Liver (tissue), 9 donors: ENCODE measurements around the gene TACR1. TPM values are rescaled to one million over a fixed set of nuclear protein-coding genes. Genes with fewer than 3 reads are reported as not detected.

Experiments
- DNase-seq: peaks from one replicate; pipeline ENCODE4 v3.0.0-alpha.2; 2017; ENCODE audit warnings: low spot score
- H3K27ac ChIP-seq, 2 donors: one replicate each; pipeline ENCODE4 v1.7.0; 2013; ENCODE audit warnings: inconsistent platforms in 2 of 2, low read length in 2 of 2, control low read depth in 1 of 2, low read depth in 1 of 2, mild to moderate bottlenecking in 1 of 2
- H3K27me3 ChIP-seq, 4 donors: one replicate each; pipeline versions ENCODE4 v1.6.1 to v1.7.0; 2013; ENCODE audit warnings: low read length in 3 of 4, inconsistent platforms in 1 of 4, mild to moderate bottlenecking in 1 of 4, moderate library complexity in 1 of 4; ENCODE audit not compliant: control insufficient read depth in 4 of 4, insufficient read depth in 4 of 4
- H3K36me3 ChIP-seq, 4 donors: one replicate each; pipeline versions ENCODE4 v1.6.1 to v1.7.0; 2013; ENCODE audit warnings: low read length in 3 of 4, mild to moderate bottlenecking in 3 of 4, low read depth in 1 of 4, moderate library complexity in 1 of 4; ENCODE audit not compliant: control insufficient read depth in 4 of 4, insufficient read depth in 3 of 4
- H3K4me1 ChIP-seq, 4 donors: one replicate each; pipeline versions ENCODE4 v1.6.1 to v1.7.0; 2013; ENCODE audit warnings: low read length in 3 of 4, mild to moderate bottlenecking in 3 of 4, moderate library complexity in 1 of 4; ENCODE audit not compliant: control insufficient read depth in 4 of 4, insufficient read depth in 4 of 4
- H3K4me3 ChIP-seq, 3 donors: one replicate each; pipeline versions ENCODE4 v1.6.1 to v1.7.0; 2013; ENCODE audit warnings: low read length in 3 of 3, control low read depth in 1 of 3, low read depth in 1 of 3, mild to moderate bottlenecking in 1 of 3
- H3K9ac ChIP-seq, 2 donors: one replicate each; pipeline ENCODE4 v1.7.0; 2013; ENCODE audit warnings: low read length in 2 of 2, mild to moderate bottlenecking in 2 of 2, moderate library complexity in 2 of 2, control low read depth in 1 of 2, low read depth in 1 of 2
- H3K9me3 ChIP-seq, 4 donors: one replicate each; pipeline versions ENCODE4 v1.6.1 to v1.7.0; 2013; ENCODE audit warnings: low read length in 3 of 4; ENCODE audit not compliant: control insufficient read depth in 4 of 4
- EGR1 ChIP-seq, 2 donors: IDR thresholded peaks; 2 replicates each; pipeline ENCODE4 v1.6.1; 2016 to 2018; ENCODE audit warnings: antibody characterized with exemption in 2 of 2, low read depth in 2 of 2
- FOXA2 ChIP-seq: IDR thresholded peaks from 2 replicates; pipeline ENCODE4 v1.6.1; 2016; ENCODE audit warnings: antibody characterized with exemption
- GABPA ChIP-seq, 2 donors: IDR thresholded peaks in 1 of 2; conservative IDR thresholded peaks in 1 of 2; 2 replicates each; pipeline ENCODE4 v1.6.1; 2016; ENCODE audit warnings: antibody characterized with exemption in 2 of 2, mild to moderate bottlenecking in 1 of 2, moderate library complexity in 1 of 2
- HNF4G ChIP-seq: IDR thresholded peaks from 2 replicates; pipeline ENCODE4 v1.6.1; 2016; ENCODE audit warnings: antibody characterized with exemption
- JUND ChIP-seq, 2 donors: IDR thresholded peaks; 2 replicates each; pipeline ENCODE4 v1.6.1; 2016; ENCODE audit warnings: antibody characterized with exemption in 2 of 2
- NR2F2 ChIP-seq: IDR thresholded peaks from 2 replicates; pipeline ENCODE4 v1.6.1; 2016; ENCODE audit warnings: antibody characterized with exemption
- RAD21 ChIP-seq, 2 donors: IDR thresholded peaks; 2 replicates each; pipeline ENCODE4 v1.6.1; 2016; ENCODE audit warnings: antibody characterized with exemption in 2 of 2, mild to moderate bottlenecking in 2 of 2
- RXRA ChIP-seq, 2 donors: IDR thresholded peaks; 2 replicates each; pipeline ENCODE4 v1.6.1; 2017 to 2018; ENCODE audit warnings: antibody characterized with exemption in 2 of 2, mild to moderate bottlenecking in 1 of 2
- SP1 ChIP-seq: IDR thresholded peaks from 2 replicates; pipeline ENCODE4 v1.6.1; 2018; ENCODE audit warnings: antibody characterized with exemption, mild to moderate bottlenecking
- TAF1 ChIP-seq: conservative IDR thresholded peaks from 2 replicates; pipeline ENCODE4 v1.6.1; 2016; ENCODE audit warnings: antibody characterized with exemption, mild to moderate bottlenecking
- YY1 ChIP-seq: IDR thresholded peaks from 2 replicates; pipeline ENCODE4 v1.6.1; 2016; ENCODE audit warnings: antibody characterized with exemption, mild to moderate bottlenecking
- ZBTB33 ChIP-seq: IDR thresholded peaks from 2 replicates; pipeline ENCODE4 v1.6.1; 2016; ENCODE audit warnings: antibody characterized with exemption
- WGBS: extraction: QIAGEN DNeasy Blood & Tissue Kit; methylation state at CpG from one replicate; pipeline ENCODE4 v1.1.7; 2013; 5-methylcytosine and 5-hydroxymethylcytosine counted together
- polyA plus RNA-seq, 2 donors: library from polyadenylated mRNA; stranded (reverse) in 1 of 2; unstranded in 1 of 2; fragments of 200-250 nt in 1 of 2; fragments of >200 nt in 1 of 2; fragmentation: Nextera tagmentation in 1 of 2; extraction: Ambion mirVana in 1 of 2; gene quantifications; one replicate each; pipeline versions ENCODE4 v1.2.1 to v1.2.3, GENCODE V29; 2013 to 2015
- total RNA-seq, 2 donors: library from RNA; depleted of rRNA; stranded (reverse); fragments of >200 nt; gene quantifications; one replicate each; pipeline ENCODE4 v1.2.3, GENCODE V29; 2014
- TF ChIP-seq, protein P1 (sequence below): IDR thresholded peaks from 2 replicates; pipeline ENCODE4 v1.6.1; 2016; ENCODE audit warnings: antibody characterized with exemption
- TF ChIP-seq, protein P2 (sequence below): IDR thresholded peaks from 2 replicates; pipeline ENCODE4 v1.6.1; 2016; ENCODE audit warnings: antibody characterized with exemption
- TF ChIP-seq, protein P3 (sequence below): fragments of 150-350 bp; IDR thresholded peaks from 2 replicates; pipeline ENCODE4 v1.5.1; 2017; ENCODE audit warnings: improper control_type of control experiment, low read depth, low read length; ENCODE audit not compliant: missing input control
- donor health status: healthy.
- donor health status: healthy.
- donor health status: healthy.
- donor health status: healthy.
- donor health status: healthy.

Gene TACR1
- total and polyA plus RNA-seq, 4 donors = 0.02 to 0.84 (median 0.14) TPM; not detected in 1

GRCh38 chr2:75180476-75180875 is 18.8 kb downstream of the TACR1 start:
- Histone ChIP-seq H3K36me3 (no peaks in the 10 kb centered on the region), H3K9ac (no peak overlapping the region), H3K27me3 (peaks cover 0 to 3% (median 0%) of the 10 kb centered on the region in 4 donors), H3K27ac (no peak overlapping the region), H3K4me3 (no peak overlapping the region), H3K9me3 (no peaks in the 10 kb centered on the region), H3K4me1 (no peaks in the 10 kb centered on the region)
- no peak for DNase-seq
- TF ChIP-seq, protein P1, sequence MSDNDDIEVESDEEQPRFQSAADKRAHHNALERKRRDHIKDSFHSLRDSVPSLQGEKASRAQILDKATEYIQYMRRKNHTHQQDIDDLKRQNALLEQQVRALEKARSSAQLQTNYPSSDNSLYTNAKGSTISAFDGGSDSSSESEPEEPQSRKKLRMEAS = no peak
- no peak for TF ChIP-seq RXRA (IDR thresholded peaks at IDR 0.05)
- TF ChIP-seq, protein P2, sequence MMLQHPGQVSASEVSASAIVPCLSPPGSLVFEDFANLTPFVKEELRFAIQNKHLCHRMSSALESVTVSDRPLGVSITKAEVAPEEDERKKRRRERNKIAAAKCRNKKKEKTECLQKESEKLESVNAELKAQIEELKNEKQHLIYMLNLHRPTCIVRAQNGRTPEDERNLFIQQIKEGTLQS = no peak
- TF ChIP-seq EGR1 (IDR thresholded peaks at IDR 0.05; ENCODE audit: low read depth in 2 of 2) = no peak
- no peak for TF ChIP-seq YY1
- no peak for TF ChIP-seq RAD21 (IDR thresholded peaks at IDR 0.05)
- TF ChIP-seq SP1 = no peak

DNA sequence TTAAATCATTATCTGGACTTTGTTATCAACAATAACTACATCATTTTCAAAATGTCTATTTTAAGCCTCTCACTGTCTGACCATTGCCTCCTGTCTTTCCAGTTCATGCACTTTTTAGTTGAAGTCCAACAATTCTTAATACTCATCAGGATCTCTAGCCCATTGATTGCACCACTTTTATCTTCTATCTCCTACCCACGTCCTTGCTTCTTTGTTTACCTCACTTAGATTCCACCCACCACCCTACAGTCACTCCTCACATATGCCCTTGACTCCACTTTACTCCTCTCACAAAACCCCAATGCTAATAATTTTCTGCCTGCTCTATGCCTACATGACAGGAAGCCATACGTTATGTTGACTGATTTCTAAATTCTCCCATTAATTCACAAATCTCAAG is 21.9 kb downstream of the TACR1 start:
- H3K9ac ChIP-seq = no peak overlapping the region
- no peak overlapping the region for H3K4me3 ChIP-seq
- H3K27me3 ChIP-seq = peaks cover 0 to 3% (median 0%) of the 10 kb centered on the region in 4 donors
- no peak overlapping the region for H3K27ac ChIP-seq
- no peaks in the 10 kb centered on the region for H3K4me1 ChIP-seq
- no peaks in the 10 kb centered on the region for H3K36me3 ChIP-seq
- no peak for TF ChIP-seq NR2F2
- TF ChIP-seq FOXA2 = no peak
- TF ChIP-seq, protein P2 = no peak
- TF ChIP-seq JUND (IDR thresholded peaks at IDR 0.05) = no peak
- no peak for TF ChIP-seq RXRA (IDR thresholded peaks at IDR 0.05)
- TF ChIP-seq SP1 = no peak
- no peak for TF ChIP-seq TAF1
- TF ChIP-seq EGR1 (IDR thresholded peaks at IDR 0.05; ENCODE audit: low read depth in 2 of 2) = no peak
- TF ChIP-seq GABPA (IDR thresholded peaks at IDR 0.05 in 1 of 2, conservative IDR thresholded peaks at IDR 0.05 in 1 of 2) = no peak
- TF ChIP-seq, protein P1 = no peak
- no peak for TF ChIP-seq RAD21 (IDR thresholded peaks at IDR 0.05)
- TF ChIP-seq, protein P3, sequence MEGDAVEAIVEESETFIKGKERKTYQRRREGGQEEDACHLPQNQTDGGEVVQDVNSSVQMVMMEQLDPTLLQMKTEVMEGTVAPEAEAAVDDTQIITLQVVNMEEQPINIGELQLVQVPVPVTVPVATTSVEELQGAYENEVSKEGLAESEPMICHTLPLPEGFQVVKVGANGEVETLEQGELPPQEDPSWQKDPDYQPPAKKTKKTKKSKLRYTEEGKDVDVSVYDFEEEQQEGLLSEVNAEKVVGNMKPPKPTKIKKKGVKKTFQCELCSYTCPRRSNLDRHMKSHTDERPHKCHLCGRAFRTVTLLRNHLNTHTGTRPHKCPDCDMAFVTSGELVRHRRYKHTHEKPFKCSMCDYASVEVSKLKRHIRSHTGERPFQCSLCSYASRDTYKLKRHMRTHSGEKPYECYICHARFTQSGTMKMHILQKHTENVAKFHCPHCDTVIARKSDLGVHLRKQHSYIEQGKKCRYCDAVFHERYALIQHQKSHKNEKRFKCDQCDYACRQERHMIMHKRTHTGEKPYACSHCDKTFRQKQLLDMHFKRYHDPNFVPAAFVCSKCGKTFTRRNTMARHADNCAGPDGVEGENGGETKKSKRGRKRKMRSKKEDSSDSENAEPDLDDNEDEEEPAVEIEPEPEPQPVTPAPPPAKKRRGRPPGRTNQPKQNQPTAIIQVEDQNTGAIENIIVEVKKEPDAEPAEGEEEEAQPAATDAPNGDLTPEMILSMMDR = no peak
- TF ChIP-seq ZBTB33 = no peak
- no peak for TF ChIP-seq YY1
- TF ChIP-seq HNF4G = no peak
- no peak for DNase-seq
- 68% methylated on average over 2 of the region's 2 CpGs for WGBS
- H3K9me3 ChIP-seq = no peaks in the 10 kb centered on the region
